Right atrium auricular region (tissue), 2 donors: ENCODE results near the gene HMMR. TPM values are rescaled to one million over a fixed set of nuclear protein-coding genes. Genes with fewer than 3 reads are reported as not detected.

Source experiments
- total RNA-seq, 2 donors: library from RNA; depleted of rRNA; stranded (reverse); fragments of >200 nt; gene quantifications; one replicate each; pipeline ENCODE4 v1.1.0, GENCODE V29; 2016

The HMMR gene
- total RNA-seq, 2 donors from 2014 or later = 0.43 to 2.0 TPM

Other genes starting within 250 kb of the HMMR start
- gene CCNG1, start 23.0 kb upstream of the HMMR start, total RNA-seq = 10 to 100 TPM; 58.8 to 90.1 TPM
- gene NUDCD2, start 530 bp upstream of the HMMR start, total RNA-seq = 1 to 10 TPM; 2.0 to 2.5 TPM
- 10 to 100 TPM; 47.6 to 84.7 TPM for gene MAT2B, start 45.0 kb downstream of the HMMR start, total RNA-seq